HG02759 (cell line): ENCODE measurements around the gene ADGRB3.
"Not testable (repeated sequence)": the region's sequence is repeated elsewhere in the genome, so short reads cannot be mapped to it uniquely, and the experiment has no call there.

Source experiments
- ATAC-seq: cut with Tn5 transposase; IDR thresholded peaks from one replicate; pipeline ENCODE4 v1.9.1; 2021; ENCODE audit warnings: mild to moderate bottlenecking, moderate library complexity; ENCODE audit not compliant: unreplicated experiment

The ADGRB3 gene

DNA sequence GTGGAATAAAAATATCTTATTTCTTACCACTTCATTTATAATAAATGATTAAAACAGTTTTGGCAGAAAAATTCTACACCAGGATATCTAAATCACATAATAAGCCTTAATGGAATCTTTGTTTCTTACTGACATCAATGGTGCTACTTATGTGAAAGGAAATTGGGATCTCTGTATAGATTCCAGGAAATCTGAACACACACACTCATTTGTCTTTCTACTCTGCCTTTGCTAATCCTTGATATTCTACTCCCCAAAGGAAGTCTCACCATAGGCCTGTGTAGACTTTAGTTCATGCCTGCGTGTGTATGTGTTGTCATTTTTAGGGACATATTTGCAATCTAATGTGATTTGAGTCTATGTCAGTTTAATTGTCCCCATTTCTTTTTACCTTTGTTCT, 7.9 kb downstream of the ADGRB3 start:
- ATAC-seq: no peak

DNA sequence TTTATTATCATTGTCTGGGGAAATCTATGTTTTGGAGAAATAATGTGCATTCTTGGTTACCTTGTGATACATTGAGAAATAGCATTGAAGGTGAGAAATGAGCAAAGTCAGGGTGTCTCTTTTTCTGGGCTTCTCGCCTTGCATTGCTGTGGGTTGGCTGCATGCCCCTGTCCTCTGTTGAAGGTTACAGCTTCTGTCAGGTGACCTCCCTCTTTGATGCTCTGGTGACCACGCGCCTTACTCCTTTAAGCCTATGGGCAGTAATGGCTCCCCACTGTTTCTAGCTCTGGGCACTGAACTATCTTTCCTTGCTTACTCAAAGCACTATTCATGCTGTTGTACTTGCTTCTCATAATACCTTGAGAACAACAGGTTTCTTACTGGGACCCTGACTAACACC, 14.6 kb downstream of the ADGRB3 start:
- ATAC-seq: no peak

DNA sequence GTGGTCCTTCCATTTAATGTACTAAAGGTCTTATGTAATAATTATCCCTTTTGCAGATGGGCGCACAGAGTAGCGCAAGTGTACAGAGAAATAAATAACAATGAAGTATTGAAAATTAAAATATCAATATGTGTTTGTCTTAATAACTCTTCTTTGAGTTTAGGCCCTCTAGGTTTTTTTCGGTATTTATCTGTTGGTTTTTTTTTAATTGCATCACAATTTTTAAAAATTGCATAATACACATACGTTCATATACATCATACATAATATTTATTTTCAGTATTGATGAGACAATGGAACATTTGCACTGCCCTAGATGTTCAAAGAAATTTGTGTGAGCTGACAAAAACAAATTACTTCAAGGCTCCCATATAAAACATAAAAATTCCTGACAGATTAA, 15.1 kb downstream of the ADGRB3 start:
- ATAC-seq: no peak

DNA sequence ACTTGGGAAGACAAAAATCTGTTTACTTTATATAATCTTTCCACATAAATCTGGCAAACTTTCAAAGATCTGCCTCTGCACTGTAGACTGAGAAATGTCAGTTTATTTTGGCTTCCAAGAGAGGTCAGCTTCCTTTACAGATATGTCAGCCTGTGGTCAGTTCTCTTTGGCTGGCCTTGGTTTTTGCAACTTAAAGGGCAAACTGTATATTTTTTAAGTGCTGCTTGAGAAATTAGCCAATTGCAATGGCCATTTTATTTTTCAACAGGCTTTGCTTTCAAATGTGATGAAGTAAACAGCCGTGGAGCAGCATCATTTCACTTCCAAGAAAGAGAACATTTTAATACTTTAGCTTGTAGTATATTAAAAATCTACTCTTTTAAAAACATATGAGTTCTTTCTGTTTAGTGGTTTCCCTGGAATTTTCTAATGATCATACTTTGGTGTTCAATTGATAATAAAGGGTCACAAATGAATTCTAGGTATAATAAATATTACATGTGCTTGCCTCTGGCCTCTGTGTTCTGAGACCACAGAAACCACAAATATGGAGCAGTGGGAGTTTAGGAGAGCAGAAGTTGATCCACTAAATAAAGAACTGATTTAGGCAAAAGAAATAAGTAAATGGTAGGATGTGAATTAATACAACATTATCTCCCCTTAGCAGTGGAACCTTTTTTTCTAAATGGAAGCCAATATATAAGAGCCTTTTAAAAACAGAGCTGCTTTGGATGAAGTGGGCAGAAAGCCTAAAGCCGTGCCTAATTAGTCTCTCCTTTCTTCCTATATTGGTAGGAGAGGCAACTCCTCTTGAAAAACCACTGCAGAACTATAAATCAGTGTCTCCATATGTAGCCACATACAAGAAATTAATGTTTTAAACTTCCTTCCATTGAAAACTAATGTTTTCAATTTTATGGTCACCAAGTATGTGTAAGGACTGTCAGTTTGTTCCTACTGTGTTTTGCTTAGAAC, 16.2 kb downstream of the ADGRB3 start:
- ATAC-seq: no peak

DNA sequence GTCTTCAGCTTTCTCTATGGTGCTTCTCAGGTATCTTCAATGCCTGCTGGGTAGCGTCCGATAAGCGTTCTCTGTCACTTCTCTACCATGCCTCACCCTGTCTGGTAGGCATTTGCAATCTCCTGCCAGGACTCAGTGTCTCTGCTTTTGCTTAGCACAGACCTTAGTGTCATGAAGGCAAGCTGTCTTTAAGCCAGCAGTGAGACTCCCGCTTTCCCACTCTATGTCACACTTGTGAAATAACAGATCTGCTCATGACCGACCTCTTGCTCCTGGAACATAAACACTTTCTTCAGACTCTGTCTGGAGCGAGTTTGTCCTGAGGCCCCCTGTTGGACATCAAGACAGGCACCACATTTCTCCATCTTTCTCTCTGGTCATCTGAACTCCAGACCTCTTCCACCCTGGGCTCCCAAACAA, 17.0 kb downstream of the ADGRB3 start:
- ATAC-seq: no peak

DNA sequence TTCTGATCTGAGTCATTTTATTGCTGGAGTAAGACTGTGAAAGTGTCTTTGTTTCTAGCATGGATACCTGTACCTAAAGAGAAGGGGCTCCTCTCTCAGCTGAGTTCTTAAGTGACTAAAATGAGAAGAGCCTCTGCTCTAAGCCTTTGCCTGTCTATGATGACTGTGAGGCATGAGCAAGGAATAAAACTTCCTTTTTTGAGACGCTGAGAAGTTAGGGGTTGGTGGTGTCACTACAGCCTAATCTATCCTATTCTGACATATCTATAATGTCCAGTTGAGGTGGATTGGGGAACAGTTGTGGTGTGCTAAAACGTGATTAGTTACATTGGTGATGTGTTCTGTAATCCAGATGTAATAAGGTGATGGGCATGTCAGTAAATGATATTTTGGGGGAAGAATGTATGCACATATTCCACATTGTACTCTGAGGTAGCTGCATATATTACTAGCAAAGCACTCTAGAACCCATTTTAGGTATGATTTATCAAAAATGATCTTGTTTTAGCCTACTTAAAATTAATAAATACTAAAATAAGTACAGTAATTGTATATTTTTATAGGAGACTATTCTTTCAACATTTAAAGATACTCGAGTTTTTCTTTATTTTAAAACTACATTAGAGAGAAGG, 18.1 kb downstream of the ADGRB3 start:
- ATAC-seq: no peak

DNA sequence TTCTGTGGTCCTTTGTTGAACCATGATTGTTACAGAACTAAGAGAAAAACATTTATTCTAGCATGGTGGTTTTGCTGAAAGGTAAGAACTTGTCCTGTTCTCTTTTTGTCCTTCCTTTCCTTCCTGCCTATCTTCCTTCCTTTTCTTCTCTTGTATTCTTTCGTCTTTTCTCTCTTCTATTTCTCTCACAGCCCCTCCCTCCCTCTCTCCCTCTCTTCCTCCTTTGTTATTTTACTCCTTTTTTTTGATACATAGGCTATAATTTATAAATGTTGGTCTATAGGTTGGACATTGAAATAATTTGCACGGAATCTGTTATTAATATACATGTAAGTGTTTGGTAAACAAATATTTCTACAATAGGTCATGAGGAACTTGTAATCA, 18.6 kb downstream of the ADGRB3 start:
- no peak for ATAC-seq

DNA sequence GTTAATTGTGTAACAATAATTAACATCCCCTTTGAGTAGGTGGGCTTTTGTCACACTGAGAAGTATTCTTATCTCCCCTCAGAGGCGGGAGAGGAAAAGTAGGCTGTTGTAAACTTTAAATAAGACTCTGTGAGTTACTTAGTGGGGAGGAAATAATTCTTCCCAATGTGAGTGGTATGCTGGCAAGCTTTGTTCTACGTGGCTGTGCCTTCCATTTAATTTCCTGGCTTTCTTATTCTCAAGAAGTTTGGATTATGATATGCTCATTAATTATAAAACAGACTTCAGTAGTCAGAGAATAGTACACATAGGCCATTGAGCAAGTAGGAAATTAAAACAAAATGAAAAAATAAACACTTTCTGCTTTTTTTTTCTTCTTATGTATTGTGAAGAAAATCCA, 19.1 kb downstream of the ADGRB3 start:
- no peak for ATAC-seq

DNA sequence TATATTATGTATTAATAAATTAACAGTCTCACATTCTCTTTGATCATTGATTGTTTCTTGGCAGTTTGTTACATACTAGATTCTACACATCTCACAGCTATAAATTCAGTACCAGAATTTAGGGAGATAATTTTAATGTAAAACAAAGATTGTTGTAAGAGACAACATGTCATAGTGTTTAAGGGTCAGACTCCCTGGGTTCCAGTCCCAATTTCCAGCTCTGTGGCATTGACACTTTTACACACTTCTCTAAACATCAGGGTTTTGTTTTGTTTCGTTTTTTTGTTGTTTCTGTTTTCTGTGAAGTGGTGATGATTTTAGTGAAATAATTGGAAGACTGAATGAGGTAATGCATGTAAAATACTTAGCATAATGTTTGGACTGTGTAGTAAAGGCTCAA, 19.9 kb downstream of the ADGRB3 start:
- no peak for ATAC-seq

DNA sequence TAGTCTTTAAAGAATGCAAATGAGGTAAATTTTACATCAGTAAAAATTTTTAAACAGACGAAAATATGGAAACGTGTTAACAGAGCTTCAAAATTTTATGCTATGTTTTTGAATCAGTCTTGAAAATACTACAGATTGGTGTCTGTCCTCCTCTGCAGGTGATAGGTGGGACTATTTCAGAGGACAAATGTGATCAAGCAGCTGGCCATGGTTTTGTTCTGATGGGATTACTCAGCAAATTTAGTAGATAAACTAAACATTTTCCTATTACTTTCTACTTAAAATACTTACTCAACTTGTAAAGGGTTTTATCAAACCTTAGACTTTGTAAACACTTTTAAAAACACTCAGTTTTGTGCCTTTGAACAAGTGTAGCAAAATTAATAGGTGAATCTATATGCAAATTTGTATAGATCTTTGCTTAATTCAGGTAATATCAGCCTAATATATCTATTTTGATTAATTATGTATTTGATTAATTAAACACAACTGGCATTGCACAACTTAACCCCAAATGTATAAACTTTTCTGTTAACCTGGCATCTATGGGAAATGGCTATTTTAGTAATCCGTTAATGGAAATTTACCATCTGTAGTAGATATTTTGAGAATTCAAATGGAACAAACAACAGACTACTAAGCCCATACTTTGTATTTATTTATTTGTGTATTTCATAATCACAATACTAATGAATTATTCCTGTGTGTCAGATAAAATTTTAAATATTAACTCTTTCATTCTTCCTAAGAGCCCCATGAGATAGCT, 22.5 kb downstream of the ADGRB3 start:
- no peak for ATAC-seq

DNA sequence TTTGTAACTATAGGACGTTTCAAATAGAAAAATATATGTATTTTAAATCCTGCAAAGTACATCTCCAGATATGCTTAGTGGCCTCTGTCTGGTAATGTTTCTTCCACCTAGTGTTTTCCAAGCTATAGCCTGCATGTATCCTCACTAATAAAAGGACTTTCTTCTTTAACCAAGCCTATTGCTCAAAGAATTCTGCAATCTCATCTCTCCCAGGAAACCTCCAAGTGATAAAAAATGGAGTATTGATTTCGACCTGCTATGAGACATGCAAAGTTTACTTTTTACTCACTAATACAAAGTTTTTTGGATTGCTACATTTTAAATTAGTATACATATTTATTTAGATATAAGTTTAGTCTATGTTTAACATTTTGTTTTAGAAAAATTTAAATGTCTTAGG, 23.3 kb downstream of the ADGRB3 start:
- no peak for ATAC-seq

DNA sequence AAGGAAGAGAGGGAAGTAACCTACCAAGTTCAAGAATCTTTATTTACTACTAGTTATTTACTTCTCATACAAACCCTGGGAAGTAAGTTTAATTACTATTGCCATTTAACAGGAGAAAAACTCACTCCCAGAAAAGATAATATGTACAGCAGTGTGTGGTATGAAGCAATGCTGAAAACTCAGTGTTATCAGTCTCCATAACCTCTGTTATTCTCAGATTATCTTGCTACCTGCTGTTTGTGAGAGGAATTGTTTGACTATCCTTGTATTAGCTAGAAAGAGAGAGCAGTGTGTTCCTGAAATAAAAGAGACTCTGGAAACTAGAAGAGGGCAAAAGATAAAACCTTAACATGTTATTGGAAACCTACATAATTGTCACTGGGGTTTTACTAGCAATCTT, 38.2 kb downstream of the ADGRB3 start:
- no peak for ATAC-seq

DNA sequence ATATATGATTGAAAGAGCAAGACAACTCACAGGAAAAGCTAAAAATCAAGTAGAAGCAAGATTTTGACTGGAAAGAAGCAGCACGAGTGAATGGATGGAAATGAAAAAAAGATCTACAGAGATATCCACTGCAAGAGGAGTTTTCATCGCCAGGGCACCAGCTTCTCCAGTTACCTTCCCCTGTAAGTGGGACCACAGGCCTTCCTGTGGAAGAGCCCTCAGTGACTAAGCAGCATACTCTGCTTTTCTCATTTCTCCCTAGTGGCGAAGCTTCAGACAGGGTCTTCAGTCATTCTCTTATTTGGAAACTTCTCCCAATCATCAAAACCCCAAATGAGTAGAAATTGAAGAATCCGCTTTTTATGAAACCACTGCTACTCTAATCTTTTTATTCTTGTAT, 40.5 kb downstream of the ADGRB3 start:
- no peak for ATAC-seq

DNA sequence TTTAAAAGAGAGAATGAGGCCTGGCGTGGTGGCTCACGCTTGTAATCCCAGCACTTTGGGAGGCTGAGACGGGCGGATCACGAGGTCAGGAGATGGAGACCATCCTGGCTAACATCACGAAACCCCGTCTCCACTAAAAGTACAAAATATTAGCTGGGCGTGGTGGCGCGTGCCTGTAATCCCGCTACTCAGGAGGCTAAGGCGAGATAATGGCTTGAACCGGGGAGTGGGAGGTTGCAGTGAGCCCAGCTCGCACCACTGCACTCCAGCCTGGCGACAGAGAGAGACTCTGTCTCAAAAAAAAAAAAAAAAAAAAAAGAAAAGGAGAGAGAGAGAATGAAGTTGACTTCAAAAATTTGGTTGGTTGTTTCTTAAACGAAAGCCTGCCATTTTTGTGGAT, 41.0 kb downstream of the ADGRB3 start:
- not testable (repeated sequence) for ATAC-seq

DNA sequence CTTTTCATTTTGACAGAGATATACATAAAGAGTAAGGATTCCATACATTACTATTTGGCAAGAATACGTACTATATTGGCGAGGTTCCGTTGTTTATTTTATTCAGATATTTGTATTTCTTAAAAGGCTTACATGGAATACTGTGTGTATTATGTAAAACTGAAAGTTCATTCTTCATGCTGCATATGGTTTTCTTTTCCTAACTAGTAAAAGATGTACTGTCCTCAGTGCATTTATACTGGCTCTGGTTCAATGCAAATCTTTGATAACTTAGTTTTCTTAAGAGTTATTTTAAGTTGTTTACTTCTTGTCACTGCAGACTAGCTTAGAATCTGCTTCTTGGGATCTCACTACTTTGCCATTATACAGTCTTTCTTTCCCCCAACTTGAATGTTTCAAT, 42.0 kb downstream of the ADGRB3 start:
- ATAC-seq: no peak

DNA sequence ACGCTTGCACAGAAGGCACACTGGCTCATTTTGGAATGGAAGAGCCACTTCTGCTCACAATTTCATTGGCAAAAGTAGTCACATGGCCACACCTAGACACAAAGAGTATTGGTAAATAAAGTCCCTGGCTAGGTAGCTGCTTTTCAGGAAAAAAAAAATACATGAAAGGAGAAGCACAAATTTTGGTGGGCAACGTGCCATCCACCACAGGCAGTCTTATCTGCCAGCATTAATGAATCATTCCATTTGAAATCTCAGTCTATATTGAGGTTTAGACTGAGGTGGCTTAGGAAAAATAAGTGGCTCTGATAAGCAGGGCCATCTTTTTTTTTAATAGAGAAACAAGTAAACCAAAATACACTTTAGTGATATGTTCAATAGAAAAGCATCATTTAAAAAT, 44.3 kb downstream of the ADGRB3 start:
- no peak for ATAC-seq

DNA sequence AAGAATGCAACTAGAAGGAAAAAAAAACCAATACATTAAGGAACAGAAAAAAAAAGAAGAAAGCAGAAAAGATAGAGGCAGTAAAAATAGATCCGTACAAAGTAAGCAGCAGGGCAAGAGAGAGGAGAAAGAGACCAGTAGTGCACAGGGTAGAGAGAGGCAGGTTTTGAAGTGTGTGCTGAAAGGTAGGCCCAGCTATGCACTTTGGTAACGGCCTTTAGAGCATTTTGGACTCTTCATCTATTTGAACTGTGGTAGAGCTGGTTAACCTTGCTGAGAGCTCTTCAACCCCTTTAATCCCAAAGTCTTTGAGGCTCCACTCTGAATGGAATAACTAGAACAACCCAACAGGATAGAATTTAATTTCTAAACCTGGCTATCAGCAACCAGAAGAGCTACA, 45.2 kb downstream of the ADGRB3 start:
- ATAC-seq: no peak

DNA sequence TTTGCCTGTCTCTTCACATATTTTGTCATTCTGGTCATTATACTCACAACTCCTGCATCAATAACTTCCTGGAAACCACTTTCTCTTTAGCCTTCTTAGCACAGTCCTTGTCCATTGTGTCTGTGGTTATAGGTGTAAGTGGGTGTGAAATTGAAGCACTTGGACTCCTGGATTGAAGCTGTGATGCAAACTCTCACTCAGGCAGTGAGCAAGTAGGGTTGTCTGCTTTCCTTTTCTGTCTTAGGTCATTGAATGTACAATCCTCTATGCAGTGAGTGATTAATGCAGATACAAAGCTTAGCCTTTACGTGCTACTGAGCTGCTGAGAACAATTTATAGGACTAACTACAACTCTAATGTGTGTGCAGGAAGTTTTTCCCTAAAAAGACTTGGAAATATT, 54.8 kb downstream of the ADGRB3 start:
- ATAC-seq: no peak

DNA sequence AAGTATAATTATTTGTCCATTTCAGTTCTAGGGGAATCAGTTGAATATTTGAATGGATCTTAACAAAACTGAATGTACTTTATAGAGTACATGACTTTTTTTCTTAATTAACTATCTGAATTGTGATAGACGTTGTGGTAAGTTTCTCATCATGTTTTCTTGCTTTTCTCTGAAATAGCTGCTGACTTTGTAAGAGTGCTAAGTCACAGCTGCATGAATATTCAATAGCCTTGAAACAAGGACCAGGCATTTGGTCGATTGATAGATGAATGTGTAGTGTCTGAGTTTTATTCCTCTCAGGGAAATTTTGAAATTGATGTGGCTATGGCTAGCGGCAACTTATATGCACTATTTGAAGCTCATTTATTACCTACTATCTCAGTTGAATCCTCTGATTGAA, 56.0 kb downstream of the ADGRB3 start:
- ATAC-seq: no peak

DNA sequence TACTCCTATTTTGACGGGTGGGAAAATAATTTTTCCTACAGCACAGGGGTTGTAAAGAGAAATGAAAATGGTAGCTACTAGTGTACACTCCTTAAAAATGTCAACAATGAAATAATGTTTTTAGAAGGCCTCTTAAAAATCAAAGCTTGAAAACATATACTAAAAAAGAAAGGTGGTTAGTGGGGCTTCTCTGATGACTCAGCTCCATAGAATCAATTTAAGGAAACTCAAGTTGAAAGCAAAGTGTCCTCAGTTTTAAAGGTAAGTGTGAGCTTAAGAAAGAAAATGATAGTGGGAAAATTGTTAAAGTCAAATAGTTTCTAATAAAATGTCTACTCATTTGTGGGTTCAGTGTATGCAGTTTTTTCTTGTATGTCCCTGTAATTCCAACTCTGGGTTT, 58.2 kb downstream of the ADGRB3 start:
- no peak for ATAC-seq

DNA sequence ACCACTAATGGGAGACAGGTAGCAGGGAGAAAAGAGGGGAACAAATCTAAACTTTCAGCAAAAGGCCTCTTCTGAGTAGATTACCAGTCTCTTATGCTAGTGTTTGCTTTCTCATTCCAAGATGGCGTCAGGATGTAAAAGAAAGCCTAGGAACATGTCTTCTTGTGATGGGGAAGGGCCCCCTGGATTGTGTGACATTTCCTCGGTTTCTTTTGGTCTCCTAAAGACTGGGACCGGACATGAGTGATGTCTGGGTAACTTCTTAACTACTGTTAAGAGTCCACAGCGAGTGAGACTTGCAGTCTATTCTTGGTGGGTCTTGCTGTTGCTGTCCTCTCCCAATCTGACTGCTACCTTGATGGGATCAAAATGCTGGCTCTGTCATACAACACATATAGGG, 60.3 kb downstream of the ADGRB3 start:
- no peak for ATAC-seq

DNA sequence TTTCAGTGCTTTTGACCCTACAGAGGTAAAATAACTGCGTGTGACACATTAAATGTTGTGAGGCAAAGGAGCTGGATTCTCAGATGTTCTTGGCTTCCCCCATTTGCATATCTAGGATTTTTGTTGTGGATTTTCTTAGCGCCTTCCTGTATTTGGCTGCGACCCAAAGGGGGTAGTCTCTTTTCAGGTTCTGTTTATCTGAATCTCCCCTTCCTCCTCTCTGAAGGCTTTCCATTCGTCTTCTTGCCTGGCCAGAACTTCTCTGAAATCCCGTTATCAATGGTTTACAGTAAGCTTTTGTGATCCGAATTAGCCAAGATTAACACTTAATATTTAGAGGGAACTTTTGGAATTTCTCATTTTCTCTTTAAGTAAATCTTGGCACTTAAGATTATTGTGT, 60.8 kb downstream of the ADGRB3 start:
- no peak for ATAC-seq
